ENCODE data around the gene SLC6A19.

Gene SLC6A19

DNA sequence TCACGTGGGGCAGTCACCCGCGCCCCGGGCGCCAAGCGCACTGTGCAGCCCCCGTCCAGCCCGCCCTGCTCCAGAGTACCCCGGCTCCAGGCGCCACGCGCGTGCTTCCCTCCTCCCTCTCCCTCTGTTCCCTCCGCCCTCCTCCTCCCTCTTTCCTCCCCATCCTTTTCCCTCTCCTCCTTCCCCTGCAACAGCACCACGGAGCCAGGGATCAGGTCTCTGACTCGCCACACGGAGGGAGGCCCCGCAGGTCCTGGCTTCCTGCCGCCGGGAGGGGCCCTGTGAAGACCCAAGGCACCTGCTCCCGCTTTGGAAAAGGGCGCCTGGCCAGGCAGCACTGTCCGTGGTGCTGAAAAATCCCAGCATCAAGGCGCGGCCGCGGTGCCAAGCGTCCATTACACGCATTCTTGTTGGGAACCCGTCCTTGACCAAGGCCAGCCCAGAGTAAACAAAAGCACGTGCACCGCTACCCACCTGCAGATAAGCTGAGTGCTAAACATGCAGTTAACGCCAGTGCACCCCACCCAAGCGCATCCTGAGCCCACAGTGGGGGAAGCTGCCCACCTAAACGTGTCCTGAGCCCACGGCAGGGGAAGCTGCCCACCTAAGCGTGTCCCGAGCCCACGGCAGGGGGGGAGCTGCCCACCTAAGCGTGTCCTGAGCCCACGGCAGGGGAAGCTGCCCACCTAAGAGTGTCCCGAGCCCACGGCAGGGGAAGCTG, 45.5 kb downstream of the SLC6A19 start:
- H3K27ac ChIP-seq: no peak overlapping the region
- DNase-seq: no peak
- no peaks in the 10 kb centered on the region for H3K27me3 ChIP-seq (ENCODE audit: insufficient read depth, low read depth, severe bottlenecking)
- TF ChIP-seq, protein P1, sequence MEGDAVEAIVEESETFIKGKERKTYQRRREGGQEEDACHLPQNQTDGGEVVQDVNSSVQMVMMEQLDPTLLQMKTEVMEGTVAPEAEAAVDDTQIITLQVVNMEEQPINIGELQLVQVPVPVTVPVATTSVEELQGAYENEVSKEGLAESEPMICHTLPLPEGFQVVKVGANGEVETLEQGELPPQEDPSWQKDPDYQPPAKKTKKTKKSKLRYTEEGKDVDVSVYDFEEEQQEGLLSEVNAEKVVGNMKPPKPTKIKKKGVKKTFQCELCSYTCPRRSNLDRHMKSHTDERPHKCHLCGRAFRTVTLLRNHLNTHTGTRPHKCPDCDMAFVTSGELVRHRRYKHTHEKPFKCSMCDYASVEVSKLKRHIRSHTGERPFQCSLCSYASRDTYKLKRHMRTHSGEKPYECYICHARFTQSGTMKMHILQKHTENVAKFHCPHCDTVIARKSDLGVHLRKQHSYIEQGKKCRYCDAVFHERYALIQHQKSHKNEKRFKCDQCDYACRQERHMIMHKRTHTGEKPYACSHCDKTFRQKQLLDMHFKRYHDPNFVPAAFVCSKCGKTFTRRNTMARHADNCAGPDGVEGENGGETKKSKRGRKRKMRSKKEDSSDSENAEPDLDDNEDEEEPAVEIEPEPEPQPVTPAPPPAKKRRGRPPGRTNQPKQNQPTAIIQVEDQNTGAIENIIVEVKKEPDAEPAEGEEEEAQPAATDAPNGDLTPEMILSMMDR (IDR thresholded peaks at IDR 0.05; ENCODE audit: low read depth, low read length): no peak
- no peaks in the 10 kb centered on the region for H3K36me3 ChIP-seq
- no peak overlapping the region for H3K4me3 ChIP-seq (ENCODE audit: low read depth, low read length)
- H3K9me3 ChIP-seq (ENCODE audit: severe bottlenecking): no peaks in the 10 kb centered on the region

DNA sequence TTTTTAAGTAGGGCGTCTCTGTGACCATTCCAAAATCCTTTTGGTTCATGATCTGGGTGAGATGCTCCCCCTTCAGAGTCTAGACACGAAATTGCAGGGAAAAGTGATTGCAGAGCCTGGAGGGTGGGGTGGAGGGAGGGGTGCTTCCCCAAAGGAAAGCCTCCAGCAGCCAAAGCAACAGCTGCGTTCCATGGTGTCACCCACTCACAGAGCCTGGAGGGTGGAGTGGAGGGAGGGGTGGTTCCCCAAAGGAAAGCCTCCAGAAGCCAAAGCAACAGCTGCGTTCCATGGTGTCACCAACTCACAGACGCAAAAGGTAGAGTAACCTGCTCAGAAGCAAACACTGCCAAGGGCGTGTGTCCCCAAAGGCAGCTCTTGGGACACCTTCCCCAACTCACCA, 46.4 kb downstream of the SLC6A19 start:
- H3K36me3 ChIP-seq: no peaks in the 10 kb centered on the region
- no peak overlapping the region for H3K27ac ChIP-seq
- no peaks in the 10 kb centered on the region for H3K9me3 ChIP-seq (ENCODE audit: severe bottlenecking)
- TF ChIP-seq, protein P1 (IDR thresholded peaks at IDR 0.05; ENCODE audit: low read depth, low read length): no peak
- no peaks in the 10 kb centered on the region for H3K27me3 ChIP-seq (ENCODE audit: insufficient read depth, low read depth, severe bottlenecking)
- H3K4me3 ChIP-seq (ENCODE audit: low read depth, low read length): no peak overlapping the region
- DNase-seq: no peak

DNA sequence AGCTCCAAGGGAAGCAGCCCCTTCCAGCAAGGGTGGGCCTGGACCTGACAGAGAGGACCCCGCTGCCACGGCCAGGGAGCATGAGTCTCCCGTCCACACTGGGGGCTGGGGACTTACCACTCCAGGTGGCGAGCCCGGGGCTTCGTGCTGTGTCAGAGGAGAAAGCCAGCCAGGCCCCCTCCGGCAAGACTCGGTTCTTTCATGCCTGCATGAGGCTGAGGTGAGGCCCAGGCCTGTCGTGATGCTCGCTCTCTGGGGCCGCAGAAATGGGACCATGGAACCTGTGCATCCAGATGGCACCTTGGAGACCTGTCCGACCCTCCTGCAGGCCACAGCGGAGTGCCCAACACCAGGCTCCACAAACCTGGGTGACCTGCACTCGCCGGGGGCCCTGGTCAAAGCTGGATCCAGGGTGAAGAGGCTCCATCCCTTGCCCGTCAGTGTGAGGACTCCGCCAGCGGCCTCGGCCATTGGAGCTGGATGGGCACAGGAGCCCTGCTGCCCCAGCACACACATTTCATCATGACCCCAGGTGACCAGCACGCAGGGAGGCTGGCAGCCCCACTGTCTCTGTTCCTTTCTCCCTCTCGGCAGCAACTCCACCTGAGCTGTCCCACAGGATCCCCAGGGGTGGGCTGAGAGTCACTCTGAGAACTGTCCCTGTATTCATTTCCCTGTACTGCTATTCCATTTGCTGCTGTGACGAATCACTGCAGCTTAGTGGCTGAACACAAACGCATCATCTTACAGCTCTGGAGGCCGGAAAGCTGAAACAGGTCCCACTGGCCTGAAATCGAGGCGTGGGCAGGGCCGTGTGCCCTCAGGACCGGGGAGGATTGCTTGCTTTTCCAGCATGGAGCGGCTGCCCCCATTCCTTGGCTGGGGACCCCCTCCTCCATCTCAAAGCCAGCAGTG, 48.2 kb downstream of the SLC6A19 start:
- H3K9me3 ChIP-seq (ENCODE audit: severe bottlenecking): no peaks in the 10 kb centered on the region
- H3K27me3 ChIP-seq (ENCODE audit: insufficient read depth, low read depth, severe bottlenecking): no peaks in the 10 kb centered on the region
- DNase-seq: no peak
- TF ChIP-seq, protein P1 (IDR thresholded peaks at IDR 0.05; ENCODE audit: low read depth, low read length): no peak
- no peak overlapping the region for H3K4me3 ChIP-seq (ENCODE audit: low read depth, low read length)
- H3K36me3 ChIP-seq: no peaks in the 10 kb centered on the region
- no peak overlapping the region for H3K27ac ChIP-seq

DNA sequence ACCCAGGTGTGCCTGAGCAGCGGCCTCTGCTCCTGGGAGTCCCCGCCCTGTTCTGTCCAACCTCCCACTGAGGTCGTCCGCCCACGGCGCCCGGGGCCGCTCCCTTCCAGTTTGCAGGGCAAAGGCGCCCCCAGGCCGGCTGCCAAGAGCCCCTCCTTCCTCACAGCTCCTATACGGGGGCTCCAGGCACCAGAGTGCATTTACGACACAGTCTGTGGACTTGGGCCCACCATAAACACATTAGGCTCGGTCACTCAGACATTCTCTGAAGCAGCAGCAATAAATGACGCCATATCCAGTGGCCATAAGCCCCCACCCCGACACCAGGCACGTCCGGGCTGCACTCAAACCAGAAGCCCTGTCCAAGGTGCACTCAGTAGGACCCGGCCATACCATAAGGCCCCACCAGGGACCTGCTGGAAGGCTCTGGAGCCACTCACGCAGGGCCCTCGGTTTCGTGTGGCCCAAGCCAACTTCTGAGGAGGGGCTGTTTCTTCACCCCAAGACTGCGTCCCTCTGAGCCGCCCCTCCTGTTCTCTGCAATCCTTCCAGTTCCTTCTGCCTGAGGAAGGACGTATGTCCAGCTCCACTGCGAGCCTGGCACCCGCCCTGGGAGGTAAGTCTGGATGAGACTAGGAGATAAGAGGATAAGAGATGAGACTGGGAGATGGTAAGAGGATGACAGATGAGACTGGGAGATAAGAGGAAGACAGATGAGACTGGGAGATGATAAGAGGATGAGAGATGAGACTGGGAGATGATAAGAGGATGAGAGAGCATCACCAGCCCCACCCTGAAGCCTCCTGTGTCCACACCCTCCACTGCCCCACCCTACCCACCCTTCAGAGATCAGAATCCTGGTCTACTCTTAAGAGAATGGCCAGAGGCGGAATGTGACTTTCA, 50.5 kb downstream of the SLC6A19 start:
- H3K27me3 ChIP-seq (ENCODE audit: insufficient read depth, low read depth, severe bottlenecking): no peaks in the 10 kb centered on the region
- H3K4me3 ChIP-seq (ENCODE audit: low read depth, low read length): peak overlapping the region; percentile 29
- peak overlapping the region; percentile 81 for H3K27ac ChIP-seq
- TF ChIP-seq, protein P1 (IDR thresholded peaks at IDR 0.05; ENCODE audit: low read depth, low read length): peak; percentile 14; the same call in 1 of the 2 replicates
- no peaks in the 10 kb centered on the region for H3K9me3 ChIP-seq (ENCODE audit: severe bottlenecking)
- DNase-seq: peak; percentile 92
- H3K36me3 ChIP-seq: no peaks in the 10 kb centered on the region

DNA sequence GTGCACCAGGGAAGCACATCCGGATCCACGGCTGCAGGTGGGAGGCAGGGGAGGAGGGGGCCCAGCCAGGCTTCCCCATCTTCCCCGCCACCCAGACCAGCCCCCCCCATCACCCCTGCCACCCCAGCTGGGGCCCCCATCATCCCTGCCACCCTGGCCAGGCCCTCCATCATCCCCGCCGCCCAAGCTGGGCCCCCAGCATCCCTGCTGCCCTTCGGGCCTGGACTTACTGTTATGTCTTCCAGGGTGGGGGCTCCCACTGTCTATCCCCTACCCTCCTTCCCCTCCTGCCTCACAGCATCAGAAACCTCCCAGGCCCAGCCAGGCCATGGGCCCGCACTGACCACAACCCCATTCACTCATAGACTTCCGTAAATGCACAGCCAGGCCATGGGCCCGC, 51.3 kb downstream of the SLC6A19 start:
- TF ChIP-seq, protein P1 (IDR thresholded peaks at IDR 0.05; ENCODE audit: low read depth, low read length): no peak
- H3K27me3 ChIP-seq (ENCODE audit: insufficient read depth, low read depth, severe bottlenecking): no peaks in the 10 kb centered on the region
- no peak overlapping the region for H3K4me3 ChIP-seq (ENCODE audit: low read depth, low read length)
- no peaks in the 10 kb centered on the region for H3K36me3 ChIP-seq
- H3K27ac ChIP-seq: peak overlapping the region; percentile 21; the same call in 1 of the 2 replicates
- no peak for DNase-seq
- H3K9me3 ChIP-seq (ENCODE audit: severe bottlenecking): no peaks in the 10 kb centered on the region

Measured in WERI-Rb-1 (cell line).